HG02943 (cell line): ENCODE measurements around the gene SSH2.
"Not testable (repeated sequence)": the region's sequence is repeated elsewhere in the genome, so short reads cannot be mapped to it uniquely, and the experiment has no call there.

Experiments
- ATAC-seq: cut with Tn5 transposase; IDR thresholded peaks from one replicate; pipeline ENCODE4 v1.9.1; 2021; ENCODE audit warnings: mild to moderate bottlenecking, low read depth, moderate library complexity; ENCODE audit not compliant: unreplicated experiment

Gene SSH2

DNA sequence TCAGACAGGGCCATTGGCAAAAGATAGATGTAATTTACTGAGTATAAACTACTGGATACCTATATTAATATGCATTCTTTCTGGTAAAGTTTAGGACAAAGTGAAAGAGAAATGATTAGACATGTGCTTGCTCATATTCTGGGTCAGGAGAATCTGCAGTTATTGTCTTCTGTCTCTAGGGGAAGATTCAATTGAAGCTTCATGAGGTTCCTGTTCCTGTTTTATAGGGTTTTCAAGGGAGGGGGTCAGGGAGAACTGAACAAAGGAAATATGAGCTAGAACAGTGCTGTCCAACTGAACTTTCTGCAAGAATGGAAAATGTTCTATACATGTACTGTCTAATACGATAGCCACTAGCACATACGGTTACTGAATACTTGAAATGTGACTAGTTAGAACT is 248.0 kb downstream of the SSH2 start:
- no peak for ATAC-seq

DNA sequence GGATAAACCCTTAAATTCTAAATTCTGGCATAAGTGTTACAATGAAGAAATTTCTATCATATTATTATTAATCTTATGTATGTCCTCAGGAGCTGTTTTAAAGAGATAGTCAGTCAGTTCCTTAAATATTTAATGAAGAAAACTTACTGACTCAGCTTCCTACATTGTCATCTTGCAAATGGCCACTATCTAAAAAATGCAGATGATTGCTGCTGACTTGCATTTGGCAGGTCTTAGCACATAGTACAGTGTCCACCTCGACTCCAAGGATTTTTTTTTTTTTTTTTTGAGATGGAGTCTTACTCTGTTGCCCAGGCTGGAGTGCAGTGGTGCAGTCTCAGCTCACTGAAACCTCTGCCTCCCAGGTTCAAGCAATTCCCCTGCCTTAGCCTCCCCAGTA is 252.2 kb downstream of the SSH2 start:
- ATAC-seq = no peak

DNA sequence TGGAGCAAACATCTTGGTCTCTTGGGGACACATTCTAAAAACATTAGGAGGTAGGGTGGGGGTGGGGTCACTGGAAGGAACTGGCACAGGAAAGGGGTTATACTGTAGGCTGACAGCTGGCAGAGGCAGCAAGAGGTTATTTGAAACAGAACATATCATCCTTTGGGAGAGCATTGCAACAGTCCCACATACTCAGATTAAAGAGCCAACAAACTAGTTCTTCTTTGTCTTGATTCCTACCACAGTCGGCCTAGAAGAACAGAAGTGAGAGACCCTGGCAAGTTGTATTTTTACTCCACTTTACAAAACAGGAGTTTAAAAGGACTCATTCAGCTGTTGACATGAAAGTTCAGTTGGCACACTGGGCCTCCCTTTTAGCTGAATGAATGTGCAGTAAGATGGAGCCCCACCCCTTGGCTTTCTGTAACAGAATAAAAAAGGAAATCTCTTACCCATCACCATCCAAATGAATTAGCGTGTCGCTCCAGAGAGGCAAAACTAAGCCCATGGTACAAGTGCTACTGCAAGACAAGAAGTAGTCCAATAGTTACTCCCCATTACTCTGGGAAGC is 252.7 kb downstream of the SSH2 start:
- no peak for ATAC-seq

DNA sequence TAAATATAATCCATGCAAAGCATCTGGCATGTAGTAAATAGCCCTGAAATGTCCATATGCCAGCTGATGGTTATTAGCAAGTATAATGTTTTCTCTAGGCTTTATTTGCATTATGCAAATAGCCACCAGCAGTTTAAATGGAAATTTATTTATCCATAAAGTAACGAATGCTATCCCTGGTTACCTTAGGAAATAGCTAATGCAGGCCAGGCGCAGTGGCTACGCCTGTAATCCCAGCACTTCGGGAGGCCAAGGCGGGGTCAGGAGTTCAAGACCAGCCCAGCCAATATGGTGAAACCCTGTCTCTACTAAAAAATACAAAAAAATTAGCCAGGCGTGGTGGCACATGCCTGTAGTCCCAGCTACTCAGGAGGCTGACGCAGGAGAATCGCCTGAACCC is 254.1 kb downstream of the SSH2 start:
- ATAC-seq = not testable (repeated sequence)

DNA sequence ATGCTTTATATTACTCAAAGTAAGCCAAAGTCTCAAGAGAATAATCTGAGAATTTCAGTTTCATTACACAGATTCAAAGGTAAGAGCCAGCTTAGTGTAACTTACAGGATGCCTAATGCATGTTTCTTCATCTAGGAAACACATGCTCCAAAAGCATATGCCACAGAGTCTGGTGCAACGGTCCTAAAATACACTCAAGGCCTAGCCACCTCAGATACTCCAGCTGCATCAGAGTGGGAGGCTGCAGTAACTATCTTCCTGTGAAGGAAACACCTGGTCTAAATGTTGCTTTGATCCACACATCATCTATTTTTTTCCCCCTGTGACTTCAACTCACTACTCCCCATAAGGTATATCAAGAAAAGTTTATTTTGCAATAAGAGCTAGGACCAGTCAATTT is 255.7 kb downstream of the SSH2 start:
- ATAC-seq = no peak

DNA sequence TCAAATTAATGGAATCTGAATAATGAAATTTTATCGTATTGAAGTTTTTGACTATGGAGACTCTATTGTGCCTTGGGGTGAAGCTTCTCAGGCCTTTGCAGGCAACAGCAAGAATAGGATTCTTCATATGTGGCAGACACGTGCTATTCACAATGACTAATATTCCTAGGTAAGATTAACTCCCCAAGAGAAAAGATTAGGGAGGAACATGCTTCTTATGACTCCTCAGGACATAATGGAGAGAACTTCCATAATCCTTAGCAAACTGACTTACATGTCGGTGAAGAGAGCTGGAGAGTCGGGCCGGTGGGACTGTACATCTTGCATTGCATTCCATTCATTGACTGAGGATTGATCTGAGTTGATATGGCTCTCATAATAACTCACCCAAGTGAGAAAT is 258.4 kb downstream of the SSH2 start:
- no peak for ATAC-seq

DNA sequence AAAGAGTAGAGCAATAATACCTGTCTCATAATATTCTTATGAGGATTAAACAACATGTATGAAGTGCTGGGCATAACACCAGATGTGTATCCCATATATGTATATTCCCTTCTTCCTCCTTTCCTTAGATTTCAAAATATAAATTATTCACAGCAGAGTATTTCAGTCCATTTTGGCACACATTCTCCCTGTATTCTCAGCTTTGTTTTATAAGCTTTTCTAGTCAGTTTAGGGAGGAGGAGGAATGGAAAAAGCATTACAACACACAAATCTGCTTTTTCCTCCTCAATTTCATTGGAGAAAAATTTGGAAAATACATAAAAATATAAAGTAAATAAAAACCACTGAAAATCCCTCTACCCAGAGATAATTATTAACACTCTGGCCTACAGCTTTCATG is 260.8 kb downstream of the SSH2 start:
- ATAC-seq = no peak

DNA sequence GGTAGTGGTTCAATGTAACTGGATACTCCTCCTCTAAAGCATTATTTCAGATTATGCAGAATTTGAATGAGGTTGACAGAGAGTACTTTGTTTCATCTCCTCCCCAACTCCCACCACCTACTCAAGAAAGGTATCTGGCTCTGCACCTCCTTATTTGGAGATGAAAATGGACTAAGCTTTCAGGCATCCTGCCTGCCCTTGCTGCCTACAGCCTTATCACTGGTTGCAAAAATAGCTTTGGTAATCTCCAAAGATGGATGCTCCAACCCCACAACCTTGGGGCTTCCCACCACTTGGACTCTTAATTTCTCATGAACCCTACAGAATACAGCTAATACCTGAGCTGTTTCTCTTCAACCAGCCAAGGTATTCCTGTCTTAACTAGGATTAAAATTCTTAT is 262.1 kb downstream of the SSH2 start:
- ATAC-seq = no peak

DNA sequence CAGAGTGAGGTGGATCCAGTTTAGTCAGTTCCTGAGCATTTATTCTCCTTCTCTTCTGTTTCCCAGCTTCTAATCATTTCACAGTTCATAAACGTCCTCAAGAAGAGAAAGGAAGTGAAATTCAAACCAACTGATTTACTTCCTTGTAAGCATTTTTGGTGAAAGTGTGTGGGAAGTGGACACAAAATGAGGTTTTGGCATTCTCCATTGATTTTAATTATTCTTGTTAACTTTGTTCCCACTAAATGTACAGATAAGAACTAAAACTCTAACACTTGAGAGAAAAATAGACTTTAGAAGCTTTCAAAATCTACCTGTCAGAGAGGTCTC is 264.6 kb downstream of the SSH2 start:
- ATAC-seq = no peak

DNA sequence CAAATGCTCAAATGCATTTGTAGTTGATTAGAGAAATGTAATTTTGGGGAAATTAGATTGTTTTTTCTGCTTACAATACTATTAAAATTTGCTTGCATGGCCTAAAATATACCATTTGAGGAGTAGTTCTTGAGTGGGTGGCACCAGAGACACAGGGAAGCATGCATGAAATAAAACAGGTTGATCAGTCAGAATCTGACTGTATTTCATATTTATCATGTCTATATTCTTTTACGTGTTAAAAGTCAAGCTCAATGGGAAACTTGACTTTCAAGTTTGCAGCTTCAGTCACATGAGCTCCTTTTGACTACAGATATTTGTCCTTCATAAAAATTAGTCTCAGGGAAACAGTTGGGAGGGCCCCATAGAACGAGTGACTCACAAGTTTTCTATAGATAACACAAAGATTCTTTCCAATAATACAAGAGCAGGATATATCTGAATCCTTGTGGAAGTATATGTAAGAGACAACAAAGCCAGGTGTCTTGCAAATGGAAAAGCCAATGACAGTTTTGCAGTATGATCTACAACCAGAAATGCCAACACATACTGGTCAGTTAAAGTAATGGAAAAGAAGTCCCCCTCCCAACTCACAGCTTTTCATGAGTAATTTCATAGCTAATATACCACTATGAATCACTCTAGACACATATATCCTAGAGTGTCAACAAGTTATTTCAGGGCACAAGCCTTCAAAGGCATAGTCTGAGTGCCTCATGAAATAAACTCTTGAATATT is 265.1 kb downstream of the SSH2 start:
- ATAC-seq = no peak

DNA sequence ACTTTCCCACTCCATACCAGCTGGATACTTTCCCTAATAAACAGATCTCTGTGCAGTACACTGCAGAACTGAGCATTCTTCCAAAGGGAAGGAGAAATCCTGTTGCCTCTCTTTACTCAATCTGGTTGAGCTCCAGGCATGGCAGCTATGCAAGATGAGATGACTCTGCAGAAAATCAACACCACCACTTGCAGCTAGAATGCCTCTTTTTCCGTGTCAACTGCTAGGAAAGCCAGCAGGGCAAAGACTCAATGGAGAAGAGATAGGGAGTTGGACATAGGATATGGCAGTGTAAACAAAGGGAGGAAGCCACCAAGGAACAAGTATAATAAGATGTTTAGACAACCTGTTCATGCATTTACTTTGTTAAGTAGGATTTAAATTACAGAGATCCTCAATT is 266.9 kb downstream of the SSH2 start:
- no peak for ATAC-seq

DNA sequence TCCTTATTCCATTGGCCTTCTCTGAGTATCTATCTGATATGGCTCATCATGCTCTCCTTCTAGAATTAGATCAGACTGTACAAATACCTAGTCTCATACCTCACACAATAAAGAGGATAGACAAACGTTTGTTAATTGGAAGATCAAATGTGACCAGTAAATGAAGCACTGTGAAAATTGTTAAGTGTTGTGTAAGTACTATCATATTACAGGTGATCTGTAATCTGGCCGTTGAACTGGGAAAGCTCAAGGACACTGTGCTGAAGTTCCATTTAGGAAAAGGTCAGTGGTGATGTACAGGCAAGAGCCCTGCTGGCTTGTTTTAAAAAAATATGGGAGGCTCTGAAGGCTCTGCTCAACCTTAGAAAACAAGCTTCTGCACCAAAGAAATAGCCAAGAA is 268.8 kb downstream of the SSH2 start:
- ATAC-seq = no peak

DNA sequence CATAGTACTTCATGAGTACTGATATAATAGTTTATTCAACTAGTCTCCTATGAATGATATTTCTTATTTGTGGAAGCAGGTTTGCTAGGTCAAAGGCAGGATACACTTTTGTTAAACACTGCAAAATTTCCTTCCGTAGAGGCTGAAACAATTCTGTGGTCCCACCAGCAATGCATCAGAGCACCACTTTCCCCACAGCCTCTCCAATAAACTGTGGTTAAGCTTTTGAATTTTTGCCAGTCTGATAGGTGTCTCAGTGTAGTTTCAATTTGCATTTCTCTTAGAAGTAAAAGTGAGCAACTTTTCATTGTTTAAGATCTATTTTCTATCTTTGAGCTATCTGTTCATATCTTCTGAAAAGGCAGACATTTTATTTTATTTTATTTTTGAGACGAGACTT is 270.9 kb downstream of the SSH2 start:
- no peak for ATAC-seq

DNA sequence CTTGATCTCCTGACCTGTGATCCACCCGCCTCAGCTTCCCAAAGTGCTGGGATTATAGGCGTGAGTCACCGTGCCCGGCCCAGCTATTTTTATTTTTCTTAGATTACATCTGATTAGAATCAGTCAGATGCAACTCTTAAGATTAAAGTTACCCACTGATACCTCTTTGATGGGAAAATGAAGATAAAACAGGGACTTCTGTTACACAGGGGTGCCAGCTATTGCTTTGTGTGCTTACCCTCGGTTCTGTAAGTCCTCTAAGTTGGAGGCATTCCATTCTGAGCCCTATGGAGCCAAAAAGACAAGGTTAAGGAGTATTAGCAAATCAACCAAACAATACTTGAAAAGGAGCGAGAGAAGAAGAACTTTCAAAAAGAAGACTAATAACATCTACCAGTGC is 274.7 kb downstream of the SSH2 start:
- no peak for ATAC-seq

DNA sequence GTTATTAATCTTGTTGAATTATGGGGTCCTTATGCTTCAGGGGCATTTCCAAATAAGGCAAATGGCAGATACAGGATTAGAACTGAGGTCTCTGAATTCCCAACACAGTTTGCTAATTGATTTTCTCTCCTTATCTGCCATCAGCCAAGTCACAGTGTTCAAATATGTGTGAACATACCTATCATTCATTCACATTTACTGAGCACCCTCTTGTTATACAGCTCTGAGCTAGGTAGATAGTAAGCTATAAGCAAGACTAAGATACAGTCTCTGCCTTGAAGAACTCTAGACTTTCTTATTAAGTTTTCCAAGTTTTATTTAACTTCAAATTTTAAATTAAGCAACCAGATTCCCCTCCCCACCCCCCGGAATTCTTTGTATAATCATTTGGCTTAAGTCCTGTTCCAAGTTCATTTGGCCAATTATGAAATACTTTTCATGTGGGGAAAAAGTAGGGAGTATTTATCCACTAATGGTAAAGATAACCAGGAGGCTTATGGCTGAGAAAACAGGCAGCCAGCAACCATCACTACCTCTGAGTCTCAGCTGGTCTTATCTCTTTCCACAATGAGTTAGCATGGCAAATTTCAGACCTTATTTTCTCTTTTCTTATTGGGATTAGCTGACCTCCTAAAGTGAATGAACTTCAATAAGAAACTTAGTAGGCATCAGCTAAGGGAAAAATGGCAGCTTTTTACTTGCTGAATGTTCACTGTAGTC is 275.9 kb downstream of the SSH2 start:
- no peak for ATAC-seq

DNA sequence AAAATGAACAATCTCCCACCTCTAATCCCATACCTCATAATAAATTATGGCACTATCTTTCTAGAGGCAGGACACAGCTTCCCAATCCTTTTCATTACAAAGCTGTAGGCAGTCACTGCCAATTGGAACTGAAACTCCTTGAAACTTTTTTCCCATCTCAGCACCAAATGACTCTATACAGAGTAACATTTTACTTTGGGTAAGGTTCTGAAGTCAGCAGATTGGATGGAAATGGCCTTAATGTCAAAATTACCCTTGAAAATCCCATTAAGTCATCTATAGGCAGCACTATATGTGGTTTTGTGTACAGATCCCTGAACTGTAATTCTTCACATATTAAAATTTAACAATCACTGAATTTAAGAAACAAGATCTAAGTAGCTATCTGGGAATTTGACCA is 277.1 kb downstream of the SSH2 start:
- ATAC-seq = no peak

DNA sequence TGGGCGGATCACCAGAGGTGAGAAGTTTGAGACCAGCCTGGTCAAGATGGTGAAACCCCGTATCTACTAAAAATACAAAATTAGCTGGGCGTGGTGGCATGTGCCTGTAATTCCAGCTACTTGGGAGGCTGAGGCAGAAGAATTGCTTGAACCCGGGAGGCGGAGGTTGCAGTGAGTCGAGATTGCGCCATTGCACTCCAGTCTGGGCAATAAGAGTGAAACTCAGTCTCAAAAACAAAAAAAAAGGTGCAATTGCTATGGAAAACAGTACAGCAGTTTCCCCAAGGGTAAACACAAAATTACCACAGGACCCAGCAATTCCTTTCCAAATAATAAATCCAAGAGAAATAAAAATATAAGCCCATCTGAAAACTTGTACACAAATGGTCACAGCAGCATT is 278.1 kb downstream of the SSH2 start:
- not testable (repeated sequence) for ATAC-seq

DNA sequence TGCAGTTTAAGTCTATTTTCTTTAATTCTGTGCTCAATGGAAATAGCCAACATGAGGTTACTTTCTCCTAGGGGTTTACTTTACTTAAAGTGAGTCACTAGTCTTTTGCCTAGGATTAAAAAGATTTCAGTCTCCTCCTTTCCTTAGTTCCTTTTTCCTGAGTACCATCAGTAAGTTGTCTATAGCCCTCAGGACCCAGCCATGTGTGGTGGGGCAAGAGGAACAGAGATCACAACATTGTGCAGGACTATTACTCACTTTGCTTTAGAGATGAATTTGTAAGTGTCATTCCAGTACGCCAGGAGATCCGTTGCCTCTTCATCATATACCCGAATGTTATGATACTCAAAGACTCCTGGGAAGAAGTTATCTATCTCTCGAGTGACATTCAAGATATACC is 279.6 kb downstream of the SSH2 start:
- ATAC-seq = no peak

DNA sequence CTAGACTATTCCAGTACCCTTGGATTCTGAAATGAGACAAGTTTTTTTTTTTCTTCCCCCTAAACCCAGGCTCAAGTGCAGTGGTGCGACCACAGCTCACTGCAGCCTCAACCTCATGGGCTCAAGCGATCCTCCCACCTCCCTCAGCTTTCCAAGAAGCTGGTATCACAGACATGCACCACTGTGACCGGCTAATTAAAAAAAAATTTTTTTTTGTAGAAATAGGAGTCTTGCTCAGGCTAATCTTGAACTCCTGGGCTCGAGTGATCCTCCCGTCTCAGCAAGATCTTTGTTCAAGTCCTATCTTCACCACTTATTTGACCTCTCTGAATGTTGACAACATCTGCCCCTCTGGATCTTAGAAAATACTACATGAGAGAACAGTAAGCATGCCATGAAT is 280.7 kb downstream of the SSH2 start:
- ATAC-seq = no peak

DNA sequence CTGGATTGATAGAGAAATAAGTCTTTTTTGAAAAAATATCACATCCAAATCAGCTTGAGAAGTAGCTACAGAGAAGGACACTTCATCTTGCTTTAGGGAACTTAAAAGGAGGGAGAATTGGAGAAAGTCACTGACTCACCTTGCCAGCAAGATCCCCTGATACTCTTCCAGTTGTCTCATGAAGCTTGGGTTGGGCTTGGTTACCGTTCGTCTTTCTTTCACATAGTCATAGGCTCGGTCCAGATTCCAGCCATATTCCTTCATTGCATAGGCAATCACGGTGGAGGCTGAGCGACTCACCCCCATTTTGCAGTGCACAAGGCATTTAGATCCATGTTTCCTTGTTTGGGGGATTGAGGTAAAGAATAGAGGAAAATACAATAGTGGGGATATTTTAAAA is 282.0 kb downstream of the SSH2 start:
- ATAC-seq = no peak

DNA sequence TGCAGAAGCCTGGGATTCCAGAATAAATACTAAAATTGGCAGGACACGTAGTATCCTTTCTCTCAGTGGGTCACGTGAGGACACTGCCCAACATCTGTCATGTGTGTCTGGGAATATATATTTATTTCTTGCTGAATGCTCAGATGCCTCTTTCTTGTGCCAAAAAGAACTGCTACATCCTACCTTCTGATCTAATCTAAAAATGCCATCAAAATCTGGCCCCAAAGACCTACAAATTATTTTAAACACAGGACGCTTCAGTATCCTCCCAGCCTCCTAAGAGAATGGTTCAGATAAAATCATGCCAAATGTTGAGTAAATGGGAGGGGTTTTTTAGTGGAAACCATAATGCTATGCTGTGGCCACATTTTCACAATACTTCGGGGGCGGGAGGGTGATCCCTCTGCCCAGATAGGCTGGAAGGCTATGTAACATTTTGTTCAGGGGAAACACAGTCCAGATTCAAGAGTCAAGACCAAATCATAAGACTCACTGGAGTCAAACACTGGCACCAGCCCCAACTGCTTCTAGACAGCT is 284.4 kb downstream of the SSH2 start:
- no peak for ATAC-seq

DNA sequence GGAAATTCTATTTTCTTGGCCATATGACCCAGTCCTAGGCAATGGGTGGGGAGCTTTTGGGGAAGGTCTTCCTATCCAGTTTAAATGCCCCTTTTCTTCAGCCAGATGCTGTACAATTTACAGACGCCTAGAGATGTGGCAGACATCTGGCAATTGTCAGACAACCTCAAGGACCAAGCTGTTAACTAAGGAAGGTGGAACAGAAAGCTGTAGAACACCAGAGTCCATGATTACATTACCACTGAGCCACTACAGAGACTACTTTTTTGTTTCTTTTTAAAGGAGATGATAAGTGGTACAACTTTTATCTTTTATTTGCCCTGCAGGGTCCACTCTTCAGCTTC is 286.2 kb downstream of the SSH2 start:
- ATAC-seq = no peak
